Tibial nerve (tissue), 4 donors: ENCODE data around the gene LRRC8D. TPM values are rescaled to one million over a fixed set of nuclear protein-coding genes. Genes with fewer than 3 reads are reported as not detected.
A peak's percentile ranks its signal among the peaks of the same experiment; 100 is the strongest.

Source experiments
- DNase-seq, 2 donors: peaks; one replicate each; pipeline ENCODE4 v3.0.0-alpha.2; 2019; ENCODE audit warnings: low spot score in 2 of 2
- H3K27ac ChIP-seq, 4 donors: fragments of 200-600 bp; sonication (generic) in 3 of 4; one replicate each; pipeline ENCODE4 v1.5.1; 2017 to 2019; ENCODE audit warnings: mild to moderate bottlenecking in 1 of 4
- H3K27me3 ChIP-seq, 2 donors: fragments of 200-600 bp; sonication (generic) in 1 of 2; one replicate each; pipeline versions ENCODE4 v1.5.1 to v1.6.0; 2017 to 2019
- H3K36me3 ChIP-seq, 3 donors: fragments of 200-600 bp; sonication (generic); one replicate each; pipeline ENCODE4 v1.5.1; 2018 to 2019
- H3K4me1 ChIP-seq, 4 donors: fragments of 200-600 bp; sonication (generic) in 3 of 4; one replicate each; pipeline ENCODE4 v1.5.1; 2017 to 2019
- H3K4me3 ChIP-seq, 4 donors: fragments of 200-600 bp; sonication (generic) in 3 of 4; one replicate each; pipeline ENCODE4 v1.5.1; 2017 to 2019; ENCODE audit warnings: mild to moderate bottlenecking in 1 of 4, moderate library complexity in 1 of 4
- H3K9me3 ChIP-seq, 4 donors: fragments of 200-600 bp; sonication (generic) in 3 of 4; one replicate each; pipeline ENCODE4 v1.5.1; 2017 to 2019
- EP300 ChIP-seq, 2 donors: sonication (generic); formaldehyde crosslinking; IDR thresholded peaks; one replicate each; pipeline ENCODE4 v1.6.1; 2017; ENCODE audit warnings: antibody characterized with exemption in 2 of 2, mild to moderate bottlenecking in 1 of 2
- POLR2A ChIP-seq, 2 donors: fragments of 450-650 bp; IDR thresholded peaks; one replicate each; pipeline ENCODE4 v1.6.1; 2017; ENCODE audit warnings: antibody characterized with exemption in 2 of 2, mild to moderate bottlenecking in 2 of 2, moderate library complexity in 2 of 2
- WGBS, 2 donors: methylation state at CpG; one replicate each; pipeline ENCODE4 v1.1.5; 2018; 5-methylcytosine and 5-hydroxymethylcytosine counted together
- total RNA-seq, 4 donors: library from RNA; depleted of rRNA; stranded (reverse); fragments of >200 nt; gene quantifications; one replicate each; pipeline ENCODE4 v1.1.0, GENCODE V29; 2016
- TF ChIP-seq, protein P1 (sequence below), 5 experiments: fragments of 200-600 bp in 3 of 5; fragments of 450-650 bp in 2 of 5; sonication (generic) in 3 of 5; IDR thresholded peaks; one replicate each; pipeline ENCODE4 v1.5.1; 2016 to 2019; ENCODE audit warnings: antibody characterized with exemption in 5 of 5, mild to moderate bottlenecking in 3 of 5, moderate library complexity in 2 of 5

Gene LRRC8D
- total RNA-seq, 4 donors from 2014 or later: 11.1 to 19.0 (median 15.3) TPM

GRCh38 chr1:89855413-89856123 lies 34.7 kb downstream of the LRRC8D start:
- Histone ChIP-seq H3K36me3 (no peaks in the 10 kb centered on the region), H3K4me1 (peaks cover 0 to 7% (median 2%) of the 10 kb centered on the region in 4 donors), H3K9me3 (no peaks in the 10 kb centered on the region), H3K27ac (peak overlapping the region in 2 of 4 donors; percentile 9 to 34), H3K4me3 (no peak overlapping the region), H3K27me3 (no peaks in the 10 kb centered on the region)
- WGBS, 2 donors: 67 to 76% methylated on average over 2 of the region's 2 CpGs
- TF ChIP-seq, protein P1, sequence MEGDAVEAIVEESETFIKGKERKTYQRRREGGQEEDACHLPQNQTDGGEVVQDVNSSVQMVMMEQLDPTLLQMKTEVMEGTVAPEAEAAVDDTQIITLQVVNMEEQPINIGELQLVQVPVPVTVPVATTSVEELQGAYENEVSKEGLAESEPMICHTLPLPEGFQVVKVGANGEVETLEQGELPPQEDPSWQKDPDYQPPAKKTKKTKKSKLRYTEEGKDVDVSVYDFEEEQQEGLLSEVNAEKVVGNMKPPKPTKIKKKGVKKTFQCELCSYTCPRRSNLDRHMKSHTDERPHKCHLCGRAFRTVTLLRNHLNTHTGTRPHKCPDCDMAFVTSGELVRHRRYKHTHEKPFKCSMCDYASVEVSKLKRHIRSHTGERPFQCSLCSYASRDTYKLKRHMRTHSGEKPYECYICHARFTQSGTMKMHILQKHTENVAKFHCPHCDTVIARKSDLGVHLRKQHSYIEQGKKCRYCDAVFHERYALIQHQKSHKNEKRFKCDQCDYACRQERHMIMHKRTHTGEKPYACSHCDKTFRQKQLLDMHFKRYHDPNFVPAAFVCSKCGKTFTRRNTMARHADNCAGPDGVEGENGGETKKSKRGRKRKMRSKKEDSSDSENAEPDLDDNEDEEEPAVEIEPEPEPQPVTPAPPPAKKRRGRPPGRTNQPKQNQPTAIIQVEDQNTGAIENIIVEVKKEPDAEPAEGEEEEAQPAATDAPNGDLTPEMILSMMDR (IDR thresholded peaks at IDR 0.05): no peak
- no peak for TF ChIP-seq POLR2A (IDR thresholded peaks at IDR 0.05)
- TF ChIP-seq EP300 (IDR thresholded peaks at IDR 0.05): no peak
- DNase-seq: no peak

DNA sequence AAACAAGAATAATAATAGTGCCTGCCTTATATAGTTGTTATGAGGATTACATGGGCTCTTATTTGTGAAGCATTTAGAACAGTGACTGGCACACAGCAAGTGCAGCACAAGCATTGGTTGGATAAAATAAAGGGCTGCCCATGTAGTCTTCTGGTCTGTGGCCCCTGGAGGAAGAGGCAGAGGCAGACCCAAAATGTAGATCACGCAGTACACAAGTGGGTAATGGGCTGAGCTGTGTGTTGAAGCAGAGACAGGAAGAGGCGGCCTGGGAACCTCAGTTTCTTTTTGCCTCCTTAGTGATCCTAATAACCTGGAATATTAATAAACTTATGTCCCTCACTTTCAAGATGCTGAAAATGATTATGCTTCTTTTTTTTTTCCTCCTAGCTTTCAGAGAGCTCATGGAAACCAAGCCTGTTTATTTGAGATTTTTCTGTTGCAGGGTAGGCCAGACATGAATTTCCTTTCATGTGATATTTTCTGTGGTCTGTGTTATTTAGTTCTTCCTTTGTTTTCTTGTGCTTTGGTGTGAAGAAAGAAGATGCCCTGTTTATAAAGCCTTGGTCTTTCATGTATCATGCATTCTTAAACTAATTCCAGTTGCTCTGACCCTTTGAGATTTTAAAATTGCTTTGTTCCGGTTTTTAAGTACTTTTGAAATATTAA lies 42.5 kb downstream of the LRRC8D start:
- WGBS, 2 donors: 82 to 83% methylated on average over 3 of the region's 3 CpGs
- TF ChIP-seq POLR2A (IDR thresholded peaks at IDR 0.05) (no peak), EP300 (IDR thresholded peaks at IDR 0.05) (no peak)
- TF ChIP-seq, protein P1 (IDR thresholded peaks at IDR 0.05): no peak
- Histone ChIP-seq H3K27me3 (no peaks in the 10 kb centered on the region), H3K4me3 (no peak overlapping the region), H3K36me3 (no peaks in the 10 kb centered on the region), H3K27ac (no peak overlapping the region), H3K4me1 (peaks cover 0 to 32% (median 11%) of the 10 kb centered on the region in 4 donors), H3K9me3 (no peaks in the 10 kb centered on the region)
- no peak for DNase-seq

- no peak for DNase-seq
- Histone ChIP-seq H3K36me3 (peaks cover 0 to 13% (median 0%) of the 10 kb centered on the region in 3 donors), H3K4me1 (peaks cover 0 to 32% (median 11%) of the 10 kb centered on the region in 4 donors), H3K27ac (peak overlapping the region in 2 of 4 donors; percentile 14 to 16), H3K9me3 (no peaks in the 10 kb centered on the region), H3K4me3 (no peak overlapping the region), H3K27me3 (no peaks in the 10 kb centered on the region)
- no peak for TF ChIP-seq EP300 (IDR thresholded peaks at IDR 0.05)
- no peak for TF ChIP-seq POLR2A (IDR thresholded peaks at IDR 0.05)
- TF ChIP-seq, protein P1 (IDR thresholded peaks at IDR 0.05): no peak
- WGBS, 2 donors: 79 to 81% methylated on average over 4 of the region's 4 CpGs
Observed at GRCh38 chr1:89865498-89866382, 44.9 kb downstream of the LRRC8D start.

- TF ChIP-seq, protein P1 (IDR thresholded peaks at IDR 0.05): no peak
- TF ChIP-seq EP300 (IDR thresholded peaks at IDR 0.05) (no peak), POLR2A (IDR thresholded peaks at IDR 0.05) (no peak)
- H3K27me3 ChIP-seq: no peaks in the 10 kb centered on the region
- H3K36me3 ChIP-seq: peaks cover 0 to 13% (median 0%) of the 10 kb centered on the region in 3 donors
- no peak overlapping the region for H3K4me3 ChIP-seq
- no peak for DNase-seq
- peaks cover 0 to 32% (median 11%) of the 10 kb centered on the region in 4 donors for H3K4me1 ChIP-seq
- no peaks in the 10 kb centered on the region for H3K9me3 ChIP-seq
- 96 to 97% methylated on average over 7 of the region's 7 CpGs for WGBS, 2 donors
- H3K27ac ChIP-seq: peak overlapping the region in 1 of 4 donors; percentile 14
Observed at GRCh38 chr1:89866568-89866967, 45.7 kb downstream of the LRRC8D start.
